Cerebellar nuclear complex (tissue), 1 donor: Measurements from ENCODE around the gene SPATS2L.

Experiments used
- DNase-seq, 2 experiments: peaks; one replicate each; lab custom pipeline; 2025; lab: John Stamatoyannopoulos, UW

Gene SPATS2L

DNA sequence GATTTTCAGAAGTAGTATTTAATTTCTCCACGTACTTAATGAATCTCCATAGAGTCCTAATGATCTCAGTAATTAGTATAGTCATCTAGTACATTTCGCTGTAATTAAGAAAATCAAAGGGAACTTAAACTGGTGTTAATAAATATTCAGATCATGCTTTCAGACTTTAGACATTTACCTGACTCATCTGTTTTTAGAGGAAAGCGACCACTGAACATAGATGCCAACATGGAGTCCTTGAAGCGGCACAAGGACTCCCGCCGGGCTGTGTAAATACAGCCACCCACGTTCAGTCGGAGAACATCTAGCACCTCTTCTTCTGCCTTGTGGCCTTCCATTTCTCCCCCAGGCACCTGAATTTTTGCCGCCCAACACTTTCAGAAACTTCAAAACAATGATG is 200.2 kb downstream of the SPATS2L start:
- DNase-seq, result no peak

DNA sequence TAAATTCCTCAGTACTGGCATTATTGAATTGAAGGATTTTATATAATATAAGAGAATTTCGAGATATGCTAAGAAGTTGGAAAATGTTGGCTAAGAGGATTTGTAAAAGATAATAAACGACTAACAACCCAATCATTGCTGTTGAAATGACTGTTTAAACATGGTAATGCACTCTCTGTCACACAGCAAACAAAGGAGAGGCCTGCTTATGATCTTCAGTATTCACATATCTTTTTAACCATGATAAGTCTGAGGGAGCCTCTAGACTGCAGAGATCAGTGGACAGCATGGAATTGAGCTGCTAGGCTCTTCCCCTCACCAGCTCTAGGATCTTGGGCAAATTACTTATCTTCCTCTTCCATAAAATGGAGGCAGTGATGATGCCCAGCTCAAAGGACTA is 200.7 kb downstream of the SPATS2L start:
- DNase-seq, result no peak

DNA sequence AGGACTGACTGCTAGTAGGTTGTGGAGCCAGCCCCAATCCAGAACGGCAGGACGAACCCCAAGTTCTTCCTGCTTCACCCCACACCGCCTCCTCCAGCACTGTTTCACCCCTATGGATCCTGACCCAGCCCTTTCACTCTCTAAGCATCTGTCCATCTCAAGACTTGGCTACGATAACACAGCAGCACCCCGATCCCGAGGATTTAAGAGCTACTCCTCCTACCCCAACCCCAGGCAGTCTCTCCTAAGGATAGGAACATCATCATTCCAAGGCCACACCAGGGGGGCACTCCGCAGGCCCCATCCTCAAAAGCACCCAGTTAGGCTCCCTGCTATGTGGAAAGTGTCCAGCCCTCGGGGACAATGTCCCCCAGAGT is 202.7 kb downstream of the SPATS2L start:
- no peak for DNase-seq

DNA sequence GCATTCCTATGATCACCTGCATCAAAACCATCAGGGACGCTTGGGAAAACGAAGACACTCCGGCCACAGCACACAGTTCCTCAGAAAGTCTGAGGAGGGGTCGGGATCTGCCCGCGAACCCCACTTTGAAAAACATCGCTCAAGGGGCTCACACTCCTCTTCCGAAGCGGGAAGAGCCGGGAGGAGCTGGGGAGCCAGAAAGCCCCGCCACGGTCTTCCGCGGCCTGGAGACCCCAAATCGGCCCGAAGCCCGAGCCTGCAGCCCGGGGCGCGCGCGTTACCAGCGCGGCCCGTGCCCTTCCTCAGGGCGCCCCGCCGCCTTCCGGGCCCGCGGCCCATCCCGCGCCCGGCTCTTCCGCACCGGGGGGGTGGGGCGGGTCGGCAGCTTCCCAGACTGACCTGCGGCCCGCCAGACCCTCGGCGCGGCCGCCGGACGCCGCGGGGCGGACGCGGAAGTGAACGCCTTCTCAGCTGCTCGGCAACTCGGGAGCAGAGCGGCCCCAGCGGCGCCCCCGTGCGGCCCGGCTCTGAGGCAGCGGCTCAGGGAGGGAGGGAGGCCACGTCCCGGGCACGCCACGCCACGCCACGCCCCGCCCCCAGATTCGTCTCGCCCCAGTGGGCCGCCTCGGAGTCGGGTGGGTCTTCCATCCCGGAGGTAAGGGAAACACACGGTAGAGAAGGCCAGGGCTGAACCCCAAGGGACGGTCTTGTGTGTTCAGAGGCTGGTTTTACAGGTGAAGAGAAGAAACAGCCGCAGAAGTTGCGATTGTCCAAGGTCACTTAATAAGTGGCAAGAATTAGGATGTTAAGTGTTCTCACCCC is 203.3 kb downstream of the SPATS2L start, which contains the start of gene KCTD18:
TSS of gene KCTD18 (minus strand) at position 457 of the 822 bp plus-strand sequence. CDS start 3,052 bp downstream, outside the sequence.
- DNase-seq, result peak; percentile 26 to 74

DNA sequence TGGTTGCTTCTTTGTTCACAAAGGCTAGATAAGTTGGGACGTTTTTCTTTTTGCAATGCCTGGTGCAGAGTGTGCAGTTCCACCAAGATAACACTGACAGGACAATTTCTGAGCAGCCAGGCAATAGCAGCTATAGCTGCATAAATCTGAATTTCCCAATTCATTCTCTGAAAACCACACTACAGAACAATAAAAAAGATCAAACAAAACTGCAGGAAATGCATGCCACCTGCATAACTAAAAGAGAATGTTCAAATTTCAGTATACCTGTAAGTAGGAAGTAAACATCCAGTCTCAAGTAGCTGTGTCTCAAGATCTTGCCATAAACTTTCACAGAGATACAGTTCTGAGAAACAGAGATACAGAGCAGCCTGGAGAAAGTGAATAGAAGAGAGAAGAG is 208.7 kb downstream of the SPATS2L start:
- DNase-seq, result no peak

DNA sequence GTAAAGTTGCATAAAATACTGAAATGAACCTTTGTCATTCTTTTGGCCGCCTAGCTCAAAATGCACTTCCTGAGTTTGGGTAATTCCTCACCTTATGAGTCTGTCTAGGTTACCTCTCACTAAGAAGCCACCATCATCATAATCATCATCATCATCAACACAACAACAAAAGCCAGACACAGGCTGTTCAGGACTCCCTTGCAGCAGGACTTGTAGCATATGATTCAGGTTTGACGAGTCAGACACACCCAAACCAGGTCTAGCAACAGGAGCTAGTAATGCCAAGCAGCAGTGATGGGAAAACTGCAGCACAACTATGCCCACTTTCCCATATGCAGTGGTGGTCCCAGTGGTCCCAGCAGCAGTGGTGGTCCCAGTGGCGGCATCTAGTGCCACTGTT is 216.7 kb downstream of the SPATS2L start:
- no peak for DNase-seq

DNA sequence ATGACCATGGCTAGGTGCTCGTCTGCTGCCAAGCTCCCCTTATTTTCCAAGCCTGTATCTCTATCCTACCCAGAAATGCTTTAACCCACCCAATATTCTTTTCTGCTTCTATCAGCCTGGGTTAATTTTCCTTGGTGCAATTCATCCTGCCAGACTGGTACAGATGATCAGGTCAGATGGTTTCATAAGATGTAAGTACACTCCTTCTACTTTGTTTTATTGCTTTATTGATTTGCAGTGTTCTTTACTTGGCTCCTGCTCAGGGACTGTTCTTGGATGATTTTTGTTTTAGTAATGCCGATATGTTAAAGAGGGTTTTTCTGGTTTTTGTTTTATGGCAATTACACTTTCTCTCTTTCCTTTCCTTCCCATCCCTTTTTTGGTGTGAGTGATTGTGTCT is 217.1 kb downstream of the SPATS2L start:
- DNase-seq, result no peak

DNA sequence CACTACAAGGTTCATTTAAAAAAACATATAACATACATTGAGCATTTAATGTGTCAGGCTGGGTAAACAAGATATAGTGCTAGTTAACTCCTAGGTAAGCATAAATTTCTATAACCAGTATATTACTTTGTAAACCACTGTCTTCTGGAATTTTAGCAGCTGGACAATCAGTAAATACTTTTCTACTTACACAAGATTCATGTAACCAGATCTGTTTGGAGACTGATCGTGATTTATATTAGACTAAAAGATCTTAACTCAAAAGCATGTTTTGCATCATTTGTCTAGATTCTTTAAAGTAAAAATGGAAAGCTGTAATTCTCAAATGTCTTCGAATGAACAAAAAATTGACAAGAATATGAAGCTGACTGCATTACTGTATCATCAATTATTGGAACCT is 218.6 kb downstream of the SPATS2L start:
- no peak for DNase-seq

DNA sequence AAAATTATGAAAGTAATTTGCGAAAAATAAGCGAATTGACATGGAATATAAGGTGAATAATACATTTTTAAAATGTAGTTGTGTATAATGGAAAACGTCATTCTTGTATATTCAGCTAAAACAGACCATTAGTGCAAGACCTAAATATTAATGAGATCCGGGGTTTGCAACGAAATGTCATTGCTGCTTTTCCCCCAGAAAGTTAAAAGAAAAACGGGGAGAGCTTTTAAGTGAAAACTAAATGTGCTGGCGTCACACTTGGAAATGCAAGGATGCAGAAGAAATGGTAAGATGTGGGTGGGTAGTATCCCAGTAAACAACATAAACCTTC is 219.0 kb downstream of the SPATS2L start:
- DNase-seq, result no peak

DNA sequence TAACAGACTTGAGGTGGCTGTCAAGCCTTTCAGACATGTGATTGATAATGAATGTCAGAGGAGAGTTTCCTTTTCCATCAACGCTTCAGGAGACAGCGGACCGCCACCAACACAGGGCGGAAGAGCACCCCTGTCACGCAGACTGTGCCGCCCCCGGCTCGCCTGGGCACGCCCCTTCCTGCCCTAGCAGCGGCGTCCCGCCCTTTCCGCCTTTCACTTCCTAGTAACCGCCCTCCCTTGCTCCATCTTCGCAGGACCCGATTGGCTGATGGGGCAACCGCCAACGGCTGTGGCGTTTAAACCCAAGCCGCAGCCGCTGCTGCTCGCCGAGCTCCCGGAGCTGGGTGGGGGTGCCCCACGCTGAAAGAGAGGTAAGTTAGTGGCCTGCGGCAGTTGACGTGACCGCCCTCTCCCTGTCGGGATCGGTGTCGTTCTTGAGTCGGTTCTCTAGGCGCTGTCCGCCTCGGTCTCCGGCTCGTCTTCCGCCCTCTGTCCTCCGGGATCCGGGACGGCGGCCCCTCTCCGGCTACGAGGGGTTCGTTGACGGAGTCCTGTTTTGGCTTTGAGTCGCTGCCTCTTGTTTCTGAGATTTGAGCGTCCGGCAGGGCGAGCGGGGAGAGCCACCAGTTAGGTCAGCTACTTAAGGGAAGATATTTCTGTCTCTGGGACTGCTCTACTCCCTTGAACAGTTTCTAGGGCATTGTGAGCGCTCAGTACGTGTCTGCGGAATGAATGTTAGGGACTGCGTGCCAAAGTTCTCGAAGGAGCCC is 219.6 kb downstream of the SPATS2L start, which contains the start of gene SGO2:
TSS of gene SGO2 (plus strand) at position 326 of the 770 bp plus-strand sequence. CDS start 6,769 bp downstream, outside the sequence.
- peak; percentile 38 to 86 for DNase-seq

DNA sequence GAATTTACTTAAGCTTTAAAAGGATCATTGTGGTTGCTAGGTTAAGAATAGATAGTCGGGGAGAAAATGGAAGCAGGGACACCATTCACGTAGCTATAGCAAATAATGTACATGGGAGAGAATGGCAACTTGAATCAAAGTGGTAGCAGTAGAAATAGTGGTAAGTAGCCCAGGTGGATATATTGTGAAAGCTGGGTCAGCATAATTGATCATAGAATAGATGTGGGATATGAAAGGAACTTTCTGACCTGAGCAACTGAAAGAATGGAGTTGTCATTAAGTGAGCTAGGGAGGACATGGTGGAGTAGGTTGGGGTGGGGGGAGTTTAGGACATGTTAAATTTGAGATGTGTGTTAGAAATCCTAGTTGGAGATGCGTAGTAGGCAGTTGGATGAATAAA is 221.7 kb downstream of the SPATS2L start:
- no peak for DNase-seq
